GM23338 (cell line): ENCODE results near the gene PAX5. TPM values are rescaled to one million over a fixed set of nuclear protein-coding genes. Genes with fewer than 3 reads are reported as not detected.

Experiments
- ATAC-seq: fragments of 200-7000 bp; cut with Tn5 transposase; 3 replicates; pipeline ENCODE4 v1.9.1; 2020
- DNase-seq: peaks from one replicate; pipeline ENCODE4 v3.0.0-alpha.2; 2015; ENCODE audit warnings: low spot score
- H2AFZ ChIP-seq: fragments of 200-600 bp; sonication (generic); 2 replicates; pipeline ENCODE4 v1.8.0; 2016; ENCODE audit warnings: antibody characterized with exemption, mild to moderate bottlenecking, moderate library complexity
- H3F3A ChIP-seq: fragments of 200-600 bp; sonication (generic); replicated peaks from 2 replicates; pipeline ENCODE4 v1.8.0; 2017; ENCODE audit warnings: antibody characterized with exemption, mixed run types, low read depth
- H3K27ac ChIP-seq: fragments of 200-600 bp; sonication (generic); 2 replicates; pipeline ENCODE4 v1.6.1; 2016; ENCODE audit warnings: low read depth
- H3K27me3 ChIP-seq: fragments of 200-600 bp; sonication (generic); 2 replicates; pipeline ENCODE4 v1.8.0; 2016; ENCODE audit warnings: mild to moderate bottlenecking, mixed run types, moderate library complexity; ENCODE audit not compliant: insufficient read depth
- H3K36me3 ChIP-seq: fragments of 200-600 bp; sonication (generic); 2 replicates; pipeline ENCODE4 v1.8.0; 2016; ENCODE audit warnings: mild to moderate bottlenecking; ENCODE audit not compliant: insufficient read depth
- H3K4me1 ChIP-seq: fragments of 200-600 bp; sonication (generic); 2 replicates; pipeline ENCODE4 v1.8.0; 2016; ENCODE audit warnings: mild to moderate bottlenecking, moderate library complexity; ENCODE audit not compliant: insufficient read depth
- H3K4me2 ChIP-seq: fragments of 200-600 bp; sonication (generic); 2 replicates; pipeline ENCODE4 v1.7.1; 2017; ENCODE audit warnings: mixed run types
- H3K4me3 ChIP-seq: fragments of 200-600 bp; sonication (generic); 2 replicates; pipeline ENCODE4 v1.6.1; 2016; ENCODE audit warnings: mixed run types
- H3K79me2 ChIP-seq: fragments of 200-600 bp; sonication (generic); replicated peaks from 2 replicates; pipeline ENCODE4 v1.8.0; 2017; ENCODE audit warnings: mild to moderate bottlenecking; ENCODE audit not compliant: insufficient read depth
- H3K9me2 ChIP-seq: fragments of 200-600 bp; sonication (generic); 2 replicates; pipeline ENCODE4 v1.8.0; 2017; ENCODE audit not compliant: insufficient read depth
- H4K20me1 ChIP-seq: fragments of 200-600 bp; sonication (generic); replicated peaks from 2 replicates; pipeline ENCODE4 v1.8.0; 2017; ENCODE audit warnings: mild to moderate bottlenecking; ENCODE audit not compliant: insufficient read depth
- H3K27ac Mint-ChIP-seq: 2 replicates; pipeline ENCODE4 v1.8.0; 2020; ENCODE audit warnings: inconsistent platforms, mild to moderate bottlenecking, moderate library complexity, mixed read lengths
- H3K27me3 Mint-ChIP-seq: 3 replicates; pipeline ENCODE4 v1.8.0; 2022; ENCODE audit warnings: low read depth, mild to moderate bottlenecking, moderate library complexity, mixed read lengths, inconsistent platforms; ENCODE audit not compliant: insufficient read depth, poor library complexity
- H3K36me3 Mint-ChIP-seq: 3 replicates; pipeline ENCODE4 v1.8.0; 2021; ENCODE audit warnings: low read depth, mild to moderate bottlenecking, inconsistent platforms, moderate library complexity, mixed read lengths
- H3K4me1 Mint-ChIP-seq: 3 replicates; pipeline ENCODE4 v1.8.0; 2020; ENCODE audit warnings: mild to moderate bottlenecking, inconsistent platforms, mixed read lengths
- H3K4me3 Mint-ChIP-seq: 3 replicates; pipeline ENCODE4 v1.8.0; 2021; ENCODE audit warnings: moderate library complexity, mild to moderate bottlenecking, inconsistent platforms, mixed read lengths
- H3K9me3 Mint-ChIP-seq: 3 replicates; pipeline ENCODE4 v1.8.0; 2020; ENCODE audit warnings: moderate library complexity, mild to moderate bottlenecking, inconsistent platforms, mixed read lengths
- CTCF ChIP-seq, 2 experiments: fragments of 200-600 bp in 1 of 2; sonication (generic) in 1 of 2; conservative IDR thresholded peaks; 2 replicates each; pipeline versions ENCODE4 v1.5.1 to v1.6.1; 2016 to 2017; ENCODE audit warnings: antibody characterized with exemption in 2 of 2, low read depth in 2 of 2, mild to moderate bottlenecking in 2 of 2, moderate library complexity in 1 of 2
- ETS1 ChIP-seq: IDR thresholded peaks from 2 replicates; pipeline ENCODE4 v1.6.1; 2016; ENCODE audit warnings: antibody characterized with exemption
- EZH2 ChIP-seq: fragments of 200-600 bp; sonication (generic); IDR thresholded peaks from one replicate; pipeline ENCODE4 v1.8.0; 2017; ENCODE audit warnings: antibody characterized with exemption, mild to moderate bottlenecking, low read depth; ENCODE audit not compliant: unreplicated experiment
- JUNB ChIP-seq: IDR thresholded peaks from one replicate; pipeline ENCODE4 v1.6.1; 2016; ENCODE audit warnings: antibody characterized with exemption; ENCODE audit not compliant: unreplicated experiment
- NANOG ChIP-seq: IDR thresholded peaks from 2 replicates; pipeline ENCODE4 v1.6.1; 2016; ENCODE audit warnings: antibody characterized with exemption, borderline replicate concordance
- POLR2AphosphoS5 ChIP-seq: IDR thresholded peaks from 2 replicates; pipeline ENCODE4 v1.6.1; 2016; ENCODE audit warnings: antibody characterized with exemption, low read depth
- REST ChIP-seq: IDR thresholded peaks from one replicate; pipeline ENCODE4 v1.6.1; 2018; ENCODE audit warnings: antibody characterized with exemption; ENCODE audit not compliant: unreplicated experiment
- STAT1 ChIP-seq: IDR thresholded peaks from one replicate; pipeline ENCODE4 v1.6.1; 2016; ENCODE audit warnings: antibody characterized with exemption; ENCODE audit not compliant: unreplicated experiment
- ZNF331 ChIP-seq: fragments of 250-450 bp; sonication (Bioruptor Pico); IDR thresholded peaks from 2 replicates; pipeline ENCODE4 v1.5.0; 2020; ENCODE audit warnings: low read depth, mild to moderate bottlenecking, moderate library complexity
- polyA plus RNA-seq: library from polyadenylated mRNA; unstranded; fragments of >200 nt; fragmentation: Nextera tagmentation; extraction: Ambion mirVana; gene quantifications from 2 replicates; pipeline ENCODE4 v1.2.1, GENCODE V29; 2016
- total RNA-seq: library from RNA; depleted of rRNA; stranded (reverse); fragments of >200 nt; shearing (Covaris generic); gene quantifications from 2 replicates; pipeline ENCODE4 v1.2.3, GENCODE V29; 2014
- TF ChIP-seq, protein P1 (sequence below): fragments of 250-450 bp; sonication (Bioruptor Pico); IDR thresholded peaks from 2 replicates; pipeline ENCODE4 v1.5.0; 2020; ENCODE audit warnings: mild to moderate bottlenecking, moderate library complexity

PAX5 gene
- total and polyA plus RNA-seq, 2 experiments from 2014 or later = 0.17 to 0.60 TPM

DNA sequence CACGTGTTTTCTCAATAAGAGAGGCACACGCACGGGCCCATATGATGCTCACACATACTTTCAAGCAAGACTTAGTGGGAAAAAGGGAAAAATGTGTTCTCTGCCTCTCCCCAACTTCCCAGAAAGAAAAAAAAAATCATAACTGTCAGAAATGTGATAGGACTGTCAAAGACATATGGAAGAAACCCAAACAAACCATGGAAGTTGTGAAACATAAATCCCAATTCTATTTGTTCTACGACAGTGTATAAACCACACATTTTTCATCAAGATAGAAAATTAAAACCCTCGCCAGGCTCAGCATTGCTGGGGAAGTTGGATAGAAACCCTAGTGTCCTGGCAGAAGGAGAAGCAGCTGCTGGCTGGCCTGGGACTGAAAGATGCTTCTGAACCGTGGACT, 211.9 kb downstream of the PAX5 start:
- Histone ChIP-seq H3K27me3 (peaks cover 27% of the 10 kb centered on the region), H3K9me2 (no peaks in the 10 kb centered on the region), H3K4me1 (peaks cover 8% of the 10 kb centered on the region; the same call in 1 of the 2 replicates), H2AFZ (no peak overlapping the region), H3F3A (no peaks in the 10 kb centered on the region), H3K79me2 (no peaks in the 10 kb centered on the region), H4K20me1 (no peaks in the 10 kb centered on the region), H3K36me3 (no peaks in the 10 kb centered on the region), H3K4me3 (no peak overlapping the region), H3K27ac (no peak overlapping the region), H3K4me2 (no peak overlapping the region)
- H3K4me1 Mint-ChIP-seq = peaks cover 32% of the 10 kb centered on the region
- DNase-seq = no peak
- ATAC-seq = no peak
- no peak overlapping the region for H3K27ac Mint-ChIP-seq
- no peak overlapping the region for H3K4me3 Mint-ChIP-seq
- H3K27me3 Mint-ChIP-seq = peaks cover 11% of the 10 kb centered on the region
- H3K9me3 Mint-ChIP-seq = no peaks in the 10 kb centered on the region
- TF ChIP-seq STAT1 = no peak
- TF ChIP-seq POLR2AphosphoS5 = no peak
- no peak for TF ChIP-seq NANOG
- TF ChIP-seq JUNB = no peak
- no peaks in the 10 kb centered on the region; the same call in 2 of the 3 replicates for H3K36me3 Mint-ChIP-seq

- Mint-ChIP-seq H3K27me3 (peaks cover 14% of the 10 kb centered on the region), H3K36me3 (no peaks in the 10 kb centered on the region; the same call in 2 of the 3 replicates), H3K4me3 (no peak overlapping the region), H3K9me3 (no peaks in the 10 kb centered on the region), H3K27ac (no peak overlapping the region), H3K4me1 (peaks cover 31% of the 10 kb centered on the region)
- H3K4me1 ChIP-seq = peaks cover 8% of the 10 kb centered on the region; the same call in 1 of the 2 replicates
- H2AFZ ChIP-seq = peak overlapping the region; percentile 38; the same call in 1 of the 2 replicates
- H3K4me3 ChIP-seq = no peak overlapping the region
- H3K4me2 ChIP-seq = no peak overlapping the region
- no peak overlapping the region for H3K27ac ChIP-seq
- no peaks in the 10 kb centered on the region for H4K20me1 ChIP-seq
- H3K27me3 ChIP-seq = peaks cover 31% of the 10 kb centered on the region
- no peaks in the 10 kb centered on the region for H3K36me3 ChIP-seq
- no peaks in the 10 kb centered on the region for H3F3A ChIP-seq
- H3K9me2 ChIP-seq = no peaks in the 10 kb centered on the region
- DNase-seq (no peak), ATAC-seq (no peak)
- H3K79me2 ChIP-seq = no peaks in the 10 kb centered on the region
- TF ChIP-seq ZNF331 = no peak
- no peak for TF ChIP-seq ETS1
- no peak for TF ChIP-seq EZH2
- TF ChIP-seq, protein P1, sequence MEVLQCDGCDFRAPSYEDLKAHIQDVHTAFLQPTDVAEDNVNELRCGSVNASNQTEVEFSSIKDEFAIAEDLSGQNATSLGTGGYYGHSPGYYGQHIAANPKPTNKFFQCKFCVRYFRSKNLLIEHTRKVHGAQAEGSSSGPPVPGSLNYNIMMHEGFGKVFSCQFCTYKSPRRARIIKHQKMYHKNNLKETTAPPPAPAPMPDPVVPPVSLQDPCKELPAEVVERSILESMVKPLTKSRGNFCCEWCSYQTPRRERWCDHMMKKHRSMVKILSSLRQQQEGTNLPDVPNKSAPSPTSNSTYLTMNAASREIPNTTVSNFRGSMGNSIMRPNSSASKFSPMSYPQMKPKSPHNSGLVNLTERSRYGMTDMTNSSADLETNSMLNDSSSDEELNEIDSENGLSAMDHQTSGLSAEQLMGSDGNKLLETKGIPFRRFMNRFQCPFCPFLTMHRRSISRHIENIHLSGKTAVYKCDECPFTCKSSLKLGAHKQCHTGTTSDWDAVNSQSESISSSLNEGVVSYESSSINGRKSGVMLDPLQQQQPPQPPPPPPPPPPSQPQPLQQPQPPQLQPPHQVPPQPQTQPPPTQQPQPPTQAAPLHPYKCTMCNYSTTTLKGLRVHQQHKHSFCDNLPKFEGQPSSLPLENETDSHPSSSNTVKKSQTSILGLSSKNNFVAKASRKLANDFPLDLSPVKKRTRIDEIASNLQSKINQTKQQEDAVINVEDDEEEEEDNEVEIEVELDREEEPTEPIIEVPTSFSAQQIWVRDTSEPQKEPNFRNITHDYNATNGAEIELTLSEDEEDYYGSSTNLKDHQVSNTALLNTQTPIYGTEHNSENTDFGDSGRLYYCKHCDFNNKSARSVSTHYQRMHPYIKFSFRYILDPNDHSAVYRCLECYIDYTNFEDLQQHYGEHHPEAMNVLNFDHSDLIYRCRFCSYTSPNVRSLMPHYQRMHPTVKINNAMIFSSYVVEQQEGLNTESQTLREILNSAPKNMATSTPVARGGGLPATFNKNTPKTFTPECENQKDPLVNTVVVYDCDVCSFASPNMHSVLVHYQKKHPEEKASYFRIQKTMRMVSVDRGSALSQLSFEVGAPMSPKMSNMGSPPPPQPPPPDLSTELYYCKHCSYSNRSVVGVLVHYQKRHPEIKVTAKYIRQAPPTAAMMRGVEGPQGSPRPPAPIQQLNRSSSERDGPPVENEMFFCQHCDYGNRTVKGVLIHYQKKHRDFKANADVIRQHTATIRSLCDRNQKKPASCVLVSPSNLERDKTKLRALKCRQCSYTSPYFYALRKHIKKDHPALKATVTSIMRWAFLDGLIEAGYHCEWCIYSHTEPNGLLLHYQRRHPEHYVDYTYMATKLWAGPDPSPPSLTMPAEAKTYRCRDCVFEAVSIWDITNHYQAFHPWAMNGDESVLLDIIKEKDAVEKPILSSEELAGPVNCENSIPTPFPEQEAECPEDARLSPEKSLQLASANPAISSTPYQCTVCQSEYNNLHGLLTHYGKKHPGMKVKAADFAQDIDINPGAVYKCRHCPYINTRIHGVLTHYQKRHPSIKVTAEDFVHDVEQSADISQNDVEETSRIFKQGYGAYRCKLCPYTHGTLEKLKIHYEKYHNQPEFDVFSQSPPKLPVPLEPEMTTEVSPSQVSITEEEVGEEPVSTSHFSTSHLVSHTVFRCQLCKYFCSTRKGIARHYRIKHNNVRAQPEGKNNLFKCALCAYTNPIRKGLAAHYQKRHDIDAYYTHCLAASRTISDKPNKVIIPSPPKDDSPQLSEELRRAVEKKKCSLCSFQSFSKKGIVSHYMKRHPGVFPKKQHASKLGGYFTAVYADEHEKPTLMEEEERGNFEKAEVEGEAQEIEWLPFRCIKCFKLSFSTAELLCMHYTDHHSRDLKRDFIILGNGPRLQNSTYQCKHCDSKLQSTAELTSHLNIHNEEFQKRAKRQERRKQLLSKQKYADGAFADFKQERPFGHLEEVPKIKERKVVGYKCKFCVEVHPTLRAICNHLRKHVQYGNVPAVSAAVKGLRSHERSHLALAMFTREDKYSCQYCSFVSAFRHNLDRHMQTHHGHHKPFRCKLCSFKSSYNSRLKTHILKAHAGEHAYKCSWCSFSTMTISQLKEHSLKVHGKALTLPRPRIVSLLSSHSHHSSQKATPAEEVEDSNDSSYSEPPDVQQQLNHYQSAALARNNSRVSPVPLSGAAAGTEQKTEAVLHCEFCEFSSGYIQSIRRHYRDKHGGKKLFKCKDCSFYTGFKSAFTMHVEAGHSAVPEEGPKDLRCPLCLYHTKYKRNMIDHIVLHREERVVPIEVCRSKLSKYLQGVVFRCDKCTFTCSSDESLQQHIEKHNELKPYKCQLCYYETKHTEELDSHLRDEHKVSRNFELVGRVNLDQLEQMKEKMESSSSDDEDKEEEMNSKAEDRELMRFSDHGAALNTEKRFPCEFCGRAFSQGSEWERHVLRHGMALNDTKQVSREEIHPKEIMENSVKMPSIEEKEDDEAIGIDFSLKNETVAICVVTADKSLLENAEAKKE = no peak
- no peak for TF ChIP-seq REST
- no peak for TF ChIP-seq NANOG
- no peak for TF ChIP-seq CTCF (conservative IDR thresholded peaks at IDR 0.05; ENCODE audit: low read depth in 2 of 2)
Measured at GRCh38 chr9:36820392-36820861, 213.6 kb downstream of the PAX5 start.
